Fibroblast of lung (primary cell): ENCODE results near the gene CPXM1.

ENCODE experiments used
- EZH2 ChIP-seq: IDR thresholded peaks from 2 replicates; pipeline ENCODE4 v1.5.1; 2012; ENCODE audit warnings: low read length, control low read depth, mild to moderate bottlenecking; ENCODE audit errors: missing control alignments
- TF ChIP-seq, protein P1 (sequence below), 2 donors: IDR thresholded peaks in 1 of 2; conservative IDR thresholded peaks in 1 of 2; 1 replicate in 1 of 2; 2 replicates in 1 of 2; pipeline ENCODE4 v1.5.1; 2011 to 2012; ENCODE audit warnings: low read length in 2 of 2, control low read depth in 1 of 2, inconsistent platforms in 1 of 2, low read depth in 1 of 2, mild to moderate bottlenecking in 1 of 2

DNA sequence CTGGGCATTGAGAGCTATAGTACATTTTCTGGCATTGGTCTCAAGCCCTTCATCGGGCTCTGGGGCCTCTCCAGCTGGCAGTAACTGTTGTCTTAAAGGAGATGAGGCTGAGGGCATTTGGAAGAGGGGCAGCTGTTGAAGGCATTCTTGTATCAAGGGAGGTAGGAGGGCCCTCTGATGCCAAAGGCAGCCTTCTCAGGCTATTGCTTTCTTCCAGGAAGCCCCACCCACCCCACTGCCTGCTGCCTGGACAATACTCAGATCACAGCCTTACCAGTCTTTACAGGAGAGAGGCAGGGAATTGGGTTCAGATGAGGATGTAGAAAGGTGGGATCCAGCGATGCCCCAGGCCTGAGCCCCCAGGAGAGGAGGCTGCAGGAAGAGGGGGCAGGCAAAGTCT lies 46.0 kb downstream of the CPXM1 start:
- TF ChIP-seq, protein P1, sequence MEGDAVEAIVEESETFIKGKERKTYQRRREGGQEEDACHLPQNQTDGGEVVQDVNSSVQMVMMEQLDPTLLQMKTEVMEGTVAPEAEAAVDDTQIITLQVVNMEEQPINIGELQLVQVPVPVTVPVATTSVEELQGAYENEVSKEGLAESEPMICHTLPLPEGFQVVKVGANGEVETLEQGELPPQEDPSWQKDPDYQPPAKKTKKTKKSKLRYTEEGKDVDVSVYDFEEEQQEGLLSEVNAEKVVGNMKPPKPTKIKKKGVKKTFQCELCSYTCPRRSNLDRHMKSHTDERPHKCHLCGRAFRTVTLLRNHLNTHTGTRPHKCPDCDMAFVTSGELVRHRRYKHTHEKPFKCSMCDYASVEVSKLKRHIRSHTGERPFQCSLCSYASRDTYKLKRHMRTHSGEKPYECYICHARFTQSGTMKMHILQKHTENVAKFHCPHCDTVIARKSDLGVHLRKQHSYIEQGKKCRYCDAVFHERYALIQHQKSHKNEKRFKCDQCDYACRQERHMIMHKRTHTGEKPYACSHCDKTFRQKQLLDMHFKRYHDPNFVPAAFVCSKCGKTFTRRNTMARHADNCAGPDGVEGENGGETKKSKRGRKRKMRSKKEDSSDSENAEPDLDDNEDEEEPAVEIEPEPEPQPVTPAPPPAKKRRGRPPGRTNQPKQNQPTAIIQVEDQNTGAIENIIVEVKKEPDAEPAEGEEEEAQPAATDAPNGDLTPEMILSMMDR (conservative IDR thresholded peaks at IDR 0.05 in 1 of 2, IDR thresholded peaks at IDR 0.05 in 1 of 2; ENCODE audit: low read depth in 1 of 2, low read length in 2 of 2), result no peak
- TF ChIP-seq EZH2, result no peak
